Keratinocyte (primary cell): ENCODE measurements around the gene FBH1.

Experiments used
- CTCF ChIP-seq, 3 experiments: IDR thresholded peaks in 1 of 3; conservative IDR thresholded peaks in 1 of 3; optimal IDR thresholded peaks in 1 of 3; 2 replicates in 2 of 3; 3 replicates in 1 of 3; pipeline versions ENCODE3 to v1.5.1; 2011; ENCODE audit warnings: low read length in 3 of 3, mild to moderate bottlenecking in 3 of 3, moderate library complexity in 2 of 3, control low read depth in 1 of 3, inconsistent platforms in 1 of 3; ENCODE audit not compliant: insufficient read depth in 2 of 3; ENCODE audit errors: extremely low read depth in 1 of 3
- EZH2 ChIP-seq: IDR thresholded peaks from one replicate; pipeline ENCODE4 v1.6.1; 2012; ENCODE audit warnings: inconsistent platforms, mild to moderate bottlenecking, low read length, moderate library complexity

GRCh38 chr10:5953676-5954075 lies 63.6 kb downstream of the FBH1 start:
- TF ChIP-seq CTCF (optimal IDR thresholded peaks at IDR 0.05 in 1 of 3, IDR thresholded peaks at IDR 0.05 in 1 of 3, conservative IDR thresholded peaks at IDR 0.05 in 1 of 3; ENCODE audit: extremely low read depth in 1 of 3, insufficient read depth in 2 of 3, low read length in 3 of 3) (no peak), EZH2 (no peak)
